HG02970 (cell line): ENCODE measurements around the gene SGIP1.

Experiments
- ATAC-seq: cut with Tn5 transposase; IDR thresholded peaks from one replicate; pipeline ENCODE4 v1.9.1; 2021; ENCODE audit warnings: mild to moderate bottlenecking, moderate library complexity, moderate number of reproducible peaks; ENCODE audit not compliant: unreplicated experiment, low FRiP score

SGIP1 gene

DNA sequence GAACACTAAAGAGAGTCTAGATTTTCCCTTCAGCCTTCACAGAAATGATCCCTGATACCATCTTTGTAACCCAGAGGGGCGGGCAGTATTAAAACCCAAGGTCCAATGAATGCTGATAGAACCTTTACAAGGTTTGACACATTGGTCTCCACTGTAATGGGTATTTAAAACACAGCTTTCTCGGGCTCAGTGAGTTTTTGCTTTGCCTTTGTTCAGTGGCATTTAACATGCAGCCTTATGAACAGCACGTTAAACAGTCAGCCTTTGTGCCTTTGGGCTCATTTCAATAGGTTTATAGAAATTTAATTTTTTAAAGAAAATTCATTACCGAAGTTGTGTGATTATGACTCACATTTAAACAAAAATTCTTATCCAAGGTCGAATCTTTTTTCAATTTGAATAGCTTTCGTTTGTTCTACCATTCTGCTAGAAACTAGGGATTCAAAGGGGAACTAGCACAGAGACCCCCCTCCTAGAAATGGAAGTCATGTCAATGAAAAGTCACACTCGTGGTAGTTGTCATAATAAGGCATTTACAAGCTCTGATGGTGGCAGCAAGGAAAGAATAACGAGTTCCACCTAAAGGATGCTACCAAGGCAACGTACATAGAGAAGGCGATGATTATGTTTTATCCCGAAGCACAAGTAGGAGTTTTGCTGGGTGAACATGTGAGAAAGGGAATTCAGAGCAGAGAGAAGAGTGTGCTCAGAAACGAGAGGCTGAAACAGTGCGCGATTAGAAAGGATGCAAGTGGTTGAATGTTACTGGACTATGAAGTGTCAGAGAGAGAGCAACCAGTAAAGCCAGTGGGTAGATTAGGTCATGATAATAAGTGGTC lies 66.2 kb downstream of the SGIP1 start:
- ATAC-seq: no peak

DNA sequence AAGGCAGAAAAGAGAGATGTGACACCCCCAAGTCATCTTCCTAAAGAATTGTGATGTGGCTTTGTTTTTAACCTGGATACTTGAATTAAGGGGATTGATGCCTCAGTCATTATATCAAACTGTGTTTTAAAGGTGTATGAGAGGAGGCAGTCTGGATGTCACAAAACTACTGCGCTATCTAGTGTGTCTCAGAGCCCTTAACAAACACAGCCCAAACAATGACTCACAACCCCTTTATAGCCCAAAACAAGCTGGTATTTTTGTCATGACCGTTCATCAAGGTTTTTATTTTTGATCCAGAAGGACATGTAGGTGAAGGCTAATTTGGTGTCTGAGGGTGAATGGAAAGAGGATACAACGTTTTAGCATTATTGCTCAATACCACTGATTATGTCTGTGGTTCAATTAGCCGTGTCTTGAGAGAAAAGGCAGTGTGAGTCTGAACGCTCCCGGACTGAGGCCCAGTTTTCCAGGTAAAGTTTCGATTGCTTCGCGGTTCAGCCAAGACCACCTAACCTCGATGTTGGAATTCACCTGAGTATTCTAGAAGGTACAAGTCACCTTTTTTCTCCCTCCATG lies 71.6 kb downstream of the SGIP1 start:
- ATAC-seq: no peak

DNA sequence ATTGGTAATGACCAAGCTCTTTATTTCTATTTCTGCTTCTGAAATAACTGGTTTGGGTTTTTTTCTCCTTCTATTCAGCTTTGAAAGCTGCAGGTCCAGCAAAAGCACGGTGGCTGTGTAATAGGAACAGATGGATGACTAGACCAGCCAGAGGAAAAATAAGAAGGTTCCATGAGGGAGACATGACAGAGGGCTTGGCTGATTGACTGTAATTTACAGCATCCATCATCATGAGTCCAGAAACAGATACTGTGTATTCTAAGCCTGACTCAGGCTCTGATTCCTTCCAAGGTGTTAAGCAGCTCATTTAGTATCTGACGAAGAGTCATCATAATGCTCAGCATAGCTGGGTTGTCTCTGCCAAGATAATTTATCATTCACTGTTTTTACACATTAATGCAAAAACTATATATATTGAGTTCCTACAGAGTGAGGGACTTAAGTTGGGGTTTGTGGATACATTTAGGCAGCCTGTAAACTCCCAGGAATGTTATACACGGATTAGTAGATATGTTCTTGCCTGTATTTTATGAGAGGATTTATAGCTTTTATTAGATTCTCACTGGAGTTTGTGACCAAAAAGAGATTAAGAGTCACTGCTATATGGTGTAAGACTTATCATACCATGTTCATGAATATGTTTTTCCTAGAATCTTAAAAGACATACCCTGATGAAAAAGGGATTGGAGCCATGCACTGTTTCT lies 72.6 kb downstream of the SGIP1 start:
- ATAC-seq: no peak

DNA sequence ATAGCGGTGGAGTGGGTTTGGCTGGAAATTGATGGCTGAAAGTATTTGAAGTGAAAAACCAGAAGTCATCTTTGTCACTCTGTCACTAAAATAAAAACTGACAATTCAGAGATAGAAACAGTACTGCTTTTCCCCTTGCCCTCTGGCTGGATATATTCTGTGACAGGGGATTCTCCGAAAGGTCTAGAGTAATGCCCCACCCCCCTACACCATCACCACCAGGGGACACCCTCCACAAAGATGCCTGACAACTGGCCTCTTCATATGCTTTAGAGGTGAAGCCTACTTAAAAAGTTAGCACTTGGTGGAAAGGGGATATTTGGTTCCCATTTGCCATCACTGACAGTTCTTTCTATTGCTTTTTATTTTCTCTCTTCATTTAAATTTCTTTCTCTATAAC lies 73.5 kb downstream of the SGIP1 start:
- ATAC-seq: no peak

DNA sequence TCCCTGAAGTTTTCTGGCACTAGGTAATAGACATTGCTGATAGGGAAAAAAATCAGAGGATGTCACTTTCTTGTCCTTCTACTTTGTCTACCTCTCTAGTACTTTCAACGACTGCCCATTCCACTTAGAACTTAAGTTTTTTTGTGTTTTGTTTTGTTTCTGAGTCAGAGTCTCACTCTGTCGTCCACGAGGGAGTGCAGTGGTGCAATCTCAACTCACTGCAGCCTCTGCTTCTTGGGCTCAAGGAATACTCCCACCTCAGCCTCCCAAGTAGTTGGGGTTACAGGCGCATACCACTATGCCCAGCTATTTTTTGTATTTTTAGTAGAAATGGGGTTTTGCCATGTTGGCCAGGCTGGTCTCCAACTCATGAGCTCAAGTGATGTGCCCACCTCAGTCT lies 79.2 kb downstream of the SGIP1 start:
- no peak for ATAC-seq

DNA sequence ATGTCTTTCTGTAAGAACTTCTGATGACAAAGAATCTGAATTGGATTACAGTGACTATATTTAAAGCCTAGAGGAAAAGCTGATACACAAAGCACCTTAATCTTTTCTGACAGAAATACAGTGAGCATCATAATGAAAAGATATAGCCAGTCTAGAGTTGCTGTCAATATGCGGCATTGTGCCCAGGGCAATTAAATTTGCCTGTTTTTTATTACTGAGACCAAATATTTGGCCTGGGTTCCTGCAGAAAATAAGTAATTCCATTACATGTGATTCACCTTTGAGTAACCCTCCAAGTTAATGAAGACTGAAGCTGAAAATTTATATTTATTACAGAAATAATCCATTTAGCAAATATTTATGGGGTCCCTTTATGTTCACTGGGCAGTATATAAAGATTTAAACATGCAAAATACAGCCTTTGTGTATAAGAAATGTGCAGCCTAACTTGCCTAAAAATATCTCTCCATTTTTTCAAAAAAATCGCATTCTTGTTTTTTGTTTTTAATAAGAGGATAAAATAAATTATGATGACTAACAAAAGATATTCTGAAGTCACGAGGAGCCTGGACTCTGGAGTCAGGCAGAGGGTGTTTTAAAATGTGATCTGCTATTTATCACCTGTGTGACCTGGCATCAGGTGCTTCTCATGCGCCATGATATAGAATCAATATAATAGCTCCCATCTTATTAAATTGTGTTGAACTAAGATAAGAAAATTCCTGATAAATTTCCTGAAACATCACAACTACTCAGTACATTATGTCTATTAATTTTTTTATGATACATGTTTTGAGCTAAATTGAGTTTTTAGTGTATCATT lies 83.6 kb downstream of the SGIP1 start:
- no peak for ATAC-seq

DNA sequence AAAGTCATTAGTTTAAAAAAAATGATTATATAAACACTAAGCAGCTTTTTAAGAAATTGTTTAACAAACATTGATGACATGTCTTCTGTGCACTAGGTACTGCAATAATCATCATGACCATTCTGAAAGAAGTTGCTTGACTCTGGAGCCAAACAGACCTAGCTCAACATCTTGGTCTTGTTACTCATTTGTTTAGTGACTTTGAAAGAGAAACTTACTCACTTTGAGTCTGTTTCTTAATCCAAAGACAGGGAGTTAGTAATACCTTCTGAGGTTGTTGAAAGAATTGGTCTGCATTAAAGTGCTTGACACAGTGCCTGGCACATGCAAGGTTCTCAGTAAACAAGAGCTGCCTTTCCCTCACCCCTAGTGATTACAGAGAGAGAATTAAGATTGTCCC lies 84.4 kb downstream of the SGIP1 start:
- no peak for ATAC-seq

DNA sequence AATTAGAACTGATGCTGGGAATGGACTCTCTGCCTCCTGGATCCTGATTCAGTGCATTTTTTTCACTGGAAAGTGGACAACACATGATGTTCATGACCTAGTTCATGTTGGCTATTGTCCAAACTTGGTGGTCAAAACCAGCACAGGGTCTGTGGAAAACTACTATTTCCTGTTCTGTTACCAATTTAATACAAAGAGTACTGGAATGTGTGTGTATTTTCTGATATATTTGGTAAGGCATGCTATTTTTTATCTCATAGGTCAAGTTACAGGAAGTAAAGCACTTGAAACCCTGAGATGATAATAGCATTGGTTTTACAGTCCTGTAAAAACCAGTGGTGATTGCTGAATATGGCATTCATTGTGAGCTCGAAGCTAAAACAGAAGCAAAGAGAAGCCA lies 89.9 kb downstream of the SGIP1 start:
- no peak for ATAC-seq

DNA sequence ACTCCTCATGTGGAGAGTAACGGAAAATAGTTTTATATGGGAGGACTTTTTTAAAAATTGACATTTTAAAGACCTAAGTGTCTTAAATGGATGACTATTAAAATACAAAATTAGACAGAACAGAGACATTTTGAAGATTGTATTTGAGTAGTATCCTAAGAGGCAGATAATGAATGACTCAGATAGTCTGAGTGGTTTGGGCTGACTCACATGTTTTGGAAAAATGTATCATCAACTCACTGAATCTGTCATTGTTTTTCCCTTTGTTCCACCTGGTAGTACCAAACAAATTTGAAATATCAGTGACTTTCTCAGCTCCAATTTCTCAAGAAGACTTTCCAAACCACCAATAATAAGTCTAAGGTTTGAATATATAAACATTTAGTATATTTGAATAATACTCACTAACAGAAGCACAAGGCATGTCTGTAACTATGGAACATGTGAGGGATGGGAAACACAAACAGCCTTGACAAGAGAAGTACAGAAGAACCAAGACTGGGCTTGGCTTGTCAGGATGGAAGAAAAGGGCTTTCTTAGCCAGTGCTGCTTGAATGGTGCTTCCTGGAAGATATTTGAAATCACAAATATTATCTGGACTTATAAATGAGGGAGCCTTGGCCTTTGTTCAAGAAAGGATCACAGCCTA lies 90.6 kb downstream of the SGIP1 start:
- ATAC-seq: no peak

DNA sequence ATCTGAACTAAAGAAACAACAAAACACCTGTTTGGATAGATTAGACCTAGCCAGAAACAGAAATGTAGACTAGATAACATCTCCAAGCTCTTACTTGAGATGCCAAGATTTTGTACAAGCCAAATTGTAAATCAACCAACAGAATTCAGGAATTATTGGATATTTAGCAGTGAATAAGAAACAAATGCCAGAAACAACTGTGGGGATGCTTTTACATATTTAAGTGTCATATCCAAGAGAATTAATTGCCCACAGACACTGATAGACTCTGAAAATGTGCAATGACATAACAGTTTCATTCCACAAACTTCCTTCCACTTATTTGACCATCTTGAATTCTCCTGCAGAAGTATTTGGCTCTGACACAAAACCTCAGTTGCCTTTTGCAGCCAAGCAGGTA lies 92.3 kb downstream of the SGIP1 start:
- no peak for ATAC-seq

DNA sequence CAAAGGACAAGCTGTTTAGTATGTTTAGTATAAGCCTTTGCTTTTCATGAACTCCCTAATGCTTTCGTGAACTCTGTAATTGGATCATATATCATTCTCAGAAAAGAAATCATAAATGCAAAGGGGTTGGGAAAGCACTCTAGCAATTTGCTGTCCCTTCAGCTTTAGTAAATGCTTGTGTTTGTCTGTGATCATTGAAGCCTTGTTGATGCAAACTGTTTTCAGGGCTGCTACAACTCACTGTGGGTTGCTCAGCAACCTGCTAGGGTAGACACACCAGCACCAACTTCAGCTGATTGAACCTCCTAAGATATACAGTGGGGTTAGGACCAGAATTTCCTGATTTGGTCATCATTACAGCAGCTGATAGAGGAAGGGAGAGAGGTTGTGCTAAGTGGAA lies 95.0 kb downstream of the SGIP1 start:
- no peak for ATAC-seq

DNA sequence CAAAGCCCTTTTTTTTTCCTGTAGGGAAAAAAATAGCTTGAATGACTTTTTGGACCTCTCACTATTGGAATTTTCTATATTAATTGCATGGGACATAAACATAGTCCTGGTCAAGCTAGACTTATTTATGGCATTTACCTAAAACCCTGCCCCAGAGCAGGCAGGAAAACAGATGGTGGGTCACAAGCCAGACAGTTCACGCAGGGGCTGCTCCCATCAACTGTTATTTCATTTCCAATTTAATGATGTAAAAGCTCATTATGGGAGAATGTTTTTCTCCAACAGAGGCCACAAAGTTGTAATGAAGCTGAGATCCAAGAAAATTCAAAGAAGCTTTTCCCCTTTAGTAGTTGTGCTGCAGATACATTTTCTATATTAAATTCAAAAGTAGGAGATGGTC lies 99.2 kb downstream of the SGIP1 start:
- ATAC-seq: no peak

DNA sequence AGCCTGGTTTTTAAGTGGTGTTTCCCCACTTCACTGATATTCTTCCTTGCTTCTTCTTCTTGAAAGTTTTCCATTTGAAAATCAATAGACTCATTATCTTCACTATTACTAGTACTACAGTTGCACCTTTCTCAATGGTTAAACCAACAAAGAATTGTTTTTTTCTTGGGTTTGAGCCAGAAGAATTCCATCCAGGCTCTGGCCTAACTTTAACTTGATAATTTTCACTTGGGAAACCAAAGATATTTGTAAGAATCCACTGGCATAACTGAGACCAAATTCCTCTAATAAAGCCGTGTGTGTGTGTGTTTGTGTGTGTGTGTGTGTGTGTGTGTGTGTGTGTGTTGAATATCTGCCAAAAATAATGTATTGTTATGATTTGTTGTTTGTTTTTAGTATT lies 103.2 kb downstream of the SGIP1 start:
- ATAC-seq: no peak

DNA sequence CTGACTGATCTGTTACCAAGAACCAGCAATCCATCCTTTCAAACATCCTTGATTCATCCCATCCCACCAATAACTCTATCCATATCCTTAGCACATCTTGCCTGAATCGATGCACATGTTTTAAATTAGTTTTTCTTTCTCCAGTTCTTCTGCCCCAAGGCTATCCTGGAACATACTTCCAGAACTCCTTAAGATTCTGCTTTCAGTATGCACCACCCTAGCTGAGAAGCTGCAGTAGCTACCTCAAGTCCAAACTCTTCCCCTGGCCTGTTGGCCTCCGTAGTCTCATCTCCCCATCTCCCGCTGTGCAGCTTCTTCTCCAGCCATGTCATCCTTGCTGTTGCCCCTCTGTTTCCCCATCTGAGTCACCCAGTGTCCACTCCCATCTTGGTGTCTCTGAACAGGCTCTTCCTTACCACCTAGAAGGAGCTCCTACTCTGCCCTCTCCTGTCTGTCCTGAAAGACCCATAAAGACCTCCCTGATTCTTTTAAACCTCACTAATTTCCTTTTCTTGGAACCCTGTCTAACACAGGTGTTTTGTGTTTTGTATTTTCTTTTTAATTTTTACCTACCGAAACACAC lies 108.0 kb downstream of the SGIP1 start:
- no peak for ATAC-seq

DNA sequence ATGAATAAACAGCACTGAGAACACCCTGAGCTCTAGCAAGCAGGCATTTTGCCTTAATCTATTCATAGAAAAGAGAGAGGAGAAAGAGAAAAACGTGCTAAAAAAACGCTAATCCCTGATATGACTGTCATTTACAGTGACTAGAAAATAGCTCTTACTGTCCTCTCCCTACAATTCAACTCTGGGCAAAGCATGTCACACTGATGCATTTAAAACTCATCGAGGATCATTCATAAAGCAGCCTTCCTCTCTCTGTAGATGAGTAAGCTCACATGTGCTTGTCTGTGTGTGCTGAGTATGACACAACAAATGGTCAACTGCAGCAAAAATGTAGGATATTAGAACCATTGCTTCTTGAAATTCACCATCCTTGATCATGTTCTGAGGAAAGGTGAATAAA lies 109.0 kb downstream of the SGIP1 start:
- ATAC-seq: no peak

DNA sequence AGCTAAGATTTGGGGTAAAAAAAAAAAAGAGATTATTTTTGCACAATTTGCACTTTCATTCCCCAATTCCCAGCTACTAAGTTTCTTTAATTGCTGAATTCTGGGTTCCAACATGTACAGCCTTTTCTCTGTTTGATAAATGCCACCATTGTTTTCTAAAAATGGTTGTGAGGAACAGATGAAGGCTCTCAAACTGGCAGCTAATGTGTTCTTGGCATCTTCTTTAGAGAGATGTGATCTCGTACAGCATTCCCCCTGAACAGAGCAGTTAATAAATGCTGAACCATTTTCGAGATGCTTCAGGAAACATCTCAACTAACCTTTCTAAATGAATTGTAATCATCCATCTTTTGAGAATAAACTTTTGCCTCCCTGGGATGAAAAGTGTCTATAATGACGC lies 110.4 kb downstream of the SGIP1 start:
- no peak for ATAC-seq

DNA sequence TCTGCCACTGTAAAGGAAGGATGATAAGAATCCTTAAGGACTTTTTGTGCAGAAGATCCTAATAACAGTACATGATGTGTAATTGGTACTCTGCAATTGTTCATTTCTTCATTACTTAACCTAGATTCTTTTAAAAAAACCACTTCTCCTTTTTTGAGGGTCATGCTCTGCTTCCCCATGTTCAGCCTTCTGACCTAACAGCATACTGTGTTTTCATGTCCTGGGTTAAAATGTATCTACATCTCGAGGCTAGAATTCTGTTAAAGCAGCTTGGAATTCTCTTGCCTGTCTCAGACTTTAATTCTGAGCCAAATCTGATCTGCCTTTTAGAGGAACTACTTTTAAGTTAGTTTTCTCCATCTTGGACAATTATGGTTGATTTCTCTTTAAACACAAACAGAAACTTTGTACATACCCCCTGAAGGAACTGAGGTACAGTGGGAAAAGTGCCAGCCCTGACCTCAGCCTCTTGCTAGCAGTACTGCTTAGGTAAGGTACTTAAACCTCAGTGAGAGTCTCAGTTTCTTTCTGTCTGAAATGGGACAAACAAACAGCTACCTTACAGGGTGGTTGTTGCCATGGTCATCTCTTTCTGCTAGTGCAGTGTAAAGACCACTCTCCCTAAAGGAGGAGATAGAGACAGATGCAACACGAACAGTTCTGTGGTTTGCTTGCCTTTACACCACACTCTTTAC lies 115.1 kb downstream of the SGIP1 start:
- peak; percentile 68 for ATAC-seq

DNA sequence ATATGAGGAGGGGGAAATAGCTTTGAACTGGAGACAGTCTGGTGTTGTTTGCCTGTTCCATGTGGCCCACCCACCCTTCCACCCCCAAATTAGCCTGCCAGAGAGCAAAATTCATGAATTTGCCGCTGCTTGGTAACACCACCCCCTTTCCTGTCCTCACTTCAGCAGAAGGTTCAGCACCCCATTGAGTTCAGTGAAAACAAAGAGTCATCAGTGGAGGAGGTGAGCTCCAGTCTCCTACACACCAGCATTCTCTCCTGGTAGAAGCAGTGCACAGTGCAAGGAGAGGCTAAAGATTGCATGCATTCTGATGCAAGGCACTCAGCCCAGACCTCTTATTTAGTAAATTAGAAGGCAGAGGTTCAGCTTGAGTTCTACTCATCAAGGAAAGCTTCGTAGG lies 118.6 kb downstream of the SGIP1 start:
- ATAC-seq: no peak

DNA sequence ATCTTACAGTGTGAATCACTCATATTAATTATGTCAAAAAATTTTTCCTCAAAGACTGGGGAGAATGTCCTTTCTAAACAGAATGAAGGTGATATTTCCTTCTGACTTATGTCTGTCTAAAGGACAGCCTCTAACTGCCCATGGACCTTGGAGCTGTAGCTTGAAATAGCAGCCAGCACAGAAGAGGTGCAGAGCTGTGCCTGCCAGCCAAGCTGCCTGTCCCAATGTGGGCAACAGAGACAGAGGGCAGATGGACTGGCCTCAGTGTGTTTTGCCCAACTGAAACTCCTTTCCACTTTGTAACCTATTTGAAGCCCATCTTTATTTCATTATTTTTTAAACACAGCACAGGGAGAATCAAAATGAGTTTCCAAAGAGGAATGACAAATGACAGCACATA lies 120.7 kb downstream of the SGIP1 start:
- no peak for ATAC-seq
